GM13977 (cell line): Measurements from ENCODE around the gene KCNN3.

Experiments used
- DNase-seq: peaks from one replicate; pipeline ENCODE4 v3.0.0; 2012; ENCODE audit warnings: low spot score
- in situ Hi-C: fragments of 300-500 bp; cut with MboI; formaldehyde crosslinking; loops from one replicate; pipeline ENCODE4 v1.12.0; 2022; ENCODE audit warnings: low sequenced_read_pairs, low pct_unique_long_range_greater_than_20kb, mixed read lengths, inconsistent platforms; ENCODE audit not compliant: unreplicated experiment
- TF ChIP-seq, protein P1 (sequence below): IDR thresholded peaks from 2 replicates; pipeline ENCODE4 v1.5.1; 2012; ENCODE audit warnings: mild to moderate bottlenecking, control low read depth; ENCODE audit not compliant: insufficient read depth; ENCODE audit errors: extremely low read depth, missing control alignments

Gene KCNN3

DNA sequence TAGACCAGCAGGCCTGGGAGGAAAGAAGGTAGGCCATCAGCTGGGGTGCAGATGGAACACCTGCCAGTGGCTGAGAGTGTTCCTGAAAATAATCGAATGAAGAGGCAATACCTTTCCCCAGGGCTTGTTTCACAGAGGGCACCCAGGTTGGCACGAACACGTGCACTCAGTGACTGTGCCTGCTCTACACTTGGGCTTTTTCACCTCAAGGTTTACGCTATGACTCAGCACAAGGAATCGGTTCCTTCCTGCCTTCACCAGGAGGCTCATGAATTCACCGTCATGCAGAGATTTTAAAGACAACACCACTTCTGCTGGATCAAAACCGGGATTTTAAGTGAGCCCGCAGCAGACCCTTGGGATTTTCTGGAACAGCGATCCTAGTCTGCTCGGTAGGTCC, 143.6 kb downstream of the KCNN3 start:
- in situ Hi-C loops, result no loop called here
- TF ChIP-seq, protein P1, sequence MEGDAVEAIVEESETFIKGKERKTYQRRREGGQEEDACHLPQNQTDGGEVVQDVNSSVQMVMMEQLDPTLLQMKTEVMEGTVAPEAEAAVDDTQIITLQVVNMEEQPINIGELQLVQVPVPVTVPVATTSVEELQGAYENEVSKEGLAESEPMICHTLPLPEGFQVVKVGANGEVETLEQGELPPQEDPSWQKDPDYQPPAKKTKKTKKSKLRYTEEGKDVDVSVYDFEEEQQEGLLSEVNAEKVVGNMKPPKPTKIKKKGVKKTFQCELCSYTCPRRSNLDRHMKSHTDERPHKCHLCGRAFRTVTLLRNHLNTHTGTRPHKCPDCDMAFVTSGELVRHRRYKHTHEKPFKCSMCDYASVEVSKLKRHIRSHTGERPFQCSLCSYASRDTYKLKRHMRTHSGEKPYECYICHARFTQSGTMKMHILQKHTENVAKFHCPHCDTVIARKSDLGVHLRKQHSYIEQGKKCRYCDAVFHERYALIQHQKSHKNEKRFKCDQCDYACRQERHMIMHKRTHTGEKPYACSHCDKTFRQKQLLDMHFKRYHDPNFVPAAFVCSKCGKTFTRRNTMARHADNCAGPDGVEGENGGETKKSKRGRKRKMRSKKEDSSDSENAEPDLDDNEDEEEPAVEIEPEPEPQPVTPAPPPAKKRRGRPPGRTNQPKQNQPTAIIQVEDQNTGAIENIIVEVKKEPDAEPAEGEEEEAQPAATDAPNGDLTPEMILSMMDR, result no peak

DNA sequence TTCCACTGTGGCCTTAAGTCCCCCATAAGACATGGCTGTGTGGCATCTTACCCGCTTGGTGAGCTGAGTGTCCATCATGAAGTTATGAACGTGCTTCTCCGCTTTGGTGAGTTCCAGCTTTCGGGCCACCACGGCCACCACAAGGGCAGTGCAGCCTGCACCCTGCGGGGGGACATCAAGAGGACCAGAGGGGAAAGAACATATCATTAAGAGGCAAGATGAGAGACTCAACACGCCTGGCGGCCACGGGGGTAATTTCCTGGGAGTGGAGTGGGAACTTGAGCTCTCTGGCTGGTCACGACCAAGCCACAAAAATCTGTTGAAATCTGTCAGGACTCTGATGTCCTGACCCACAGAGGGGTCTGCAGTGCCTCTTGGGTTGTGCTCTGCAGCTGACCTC, 144.2 kb downstream of the KCNN3 start:
- DNase-seq, result no peak
- in situ Hi-C loops, result no loop called here
- TF ChIP-seq, protein P1, result no peak

More for the DNA sequence above, 143.6 kb downstream of the KCNN3 start:
- no peak for DNase-seq

DNA sequence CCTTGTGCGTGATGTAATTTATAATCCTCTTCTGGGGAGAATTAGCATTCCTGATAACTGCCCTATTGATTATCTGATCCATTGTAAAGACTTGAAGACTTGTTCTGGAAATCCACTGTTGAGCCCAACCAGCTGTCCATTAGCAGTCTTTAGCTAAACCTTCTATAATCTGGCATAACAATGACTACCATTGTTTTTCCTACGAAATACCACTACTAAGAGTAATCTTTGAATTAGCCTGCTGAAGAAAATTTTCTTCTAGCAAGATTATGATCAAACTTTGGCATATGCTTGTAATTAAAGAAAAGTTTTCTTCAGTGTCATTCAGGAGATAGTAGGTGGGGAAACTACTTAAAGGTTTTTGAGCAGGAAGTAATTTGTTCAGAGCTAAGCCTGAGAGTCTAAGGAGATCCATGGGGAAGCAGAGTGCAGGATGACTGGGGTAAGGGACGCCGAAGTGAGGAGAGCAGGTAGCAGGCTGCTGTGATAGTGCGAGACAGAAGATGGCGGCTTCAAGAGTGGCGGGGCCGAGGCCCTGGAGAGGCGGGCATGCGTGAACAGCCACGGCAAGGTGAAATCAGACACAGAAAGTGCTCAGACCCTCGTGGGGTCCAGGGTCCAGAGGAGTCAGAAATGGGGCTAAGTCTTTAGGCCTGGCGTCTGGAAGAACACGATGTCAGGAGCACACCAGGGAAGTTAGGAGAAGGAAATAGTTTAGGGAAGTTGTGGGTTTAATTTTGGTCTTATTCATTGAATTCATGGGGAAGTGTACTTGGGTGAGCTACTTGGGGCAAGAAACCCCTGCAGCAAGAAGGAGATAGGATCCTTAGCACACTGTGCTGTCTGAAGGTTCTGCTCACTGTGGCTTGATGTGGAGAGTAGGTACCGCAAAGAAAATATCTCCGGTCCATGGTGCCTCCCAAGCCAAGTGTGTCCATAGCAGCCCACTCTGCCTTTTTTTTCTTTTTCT, 149.5 kb downstream of the KCNN3 start:
- in situ Hi-C loops, result no loop called here
- TF ChIP-seq, protein P1, result no peak
- no peak for DNase-seq

DNA sequence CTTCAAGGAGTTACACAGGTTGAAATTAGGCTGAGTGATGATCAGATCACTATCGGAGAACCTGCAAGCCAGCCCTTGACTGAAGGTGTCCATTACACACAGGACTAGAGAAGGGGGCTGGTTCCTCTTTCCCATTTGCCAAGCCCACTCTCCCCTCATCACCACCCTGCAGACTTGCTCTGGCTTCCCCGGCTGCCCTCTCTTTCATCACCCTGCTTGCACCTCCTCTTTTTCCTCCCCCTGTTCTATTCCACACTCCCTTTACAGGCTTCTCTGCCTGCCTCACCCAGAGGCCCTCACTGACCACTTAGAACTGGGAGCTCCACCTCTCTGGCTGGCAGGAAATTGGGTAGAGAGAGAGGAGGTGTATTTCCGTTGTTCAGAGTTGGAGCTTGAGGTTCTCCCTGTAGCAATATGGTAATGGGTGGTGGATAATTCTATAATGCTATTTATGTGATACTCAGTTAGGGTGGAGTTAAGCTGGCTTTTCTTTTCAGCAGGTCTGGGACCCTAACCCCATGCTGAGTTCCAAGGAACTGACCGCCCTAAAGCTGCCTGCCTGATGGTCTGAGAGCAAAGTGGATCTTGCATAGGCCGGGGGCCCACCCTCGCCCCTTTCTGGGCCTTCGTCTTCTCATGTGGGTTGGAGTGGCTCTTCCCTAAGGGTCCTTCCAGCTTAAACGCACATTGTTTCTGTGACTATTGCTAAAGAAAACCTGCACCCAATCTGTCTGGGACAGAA, 150.3 kb downstream of the KCNN3 start:
- no peak for DNase-seq
- TF ChIP-seq, protein P1, result no peak
- in situ Hi-C loops, result no loop called here

DNA sequence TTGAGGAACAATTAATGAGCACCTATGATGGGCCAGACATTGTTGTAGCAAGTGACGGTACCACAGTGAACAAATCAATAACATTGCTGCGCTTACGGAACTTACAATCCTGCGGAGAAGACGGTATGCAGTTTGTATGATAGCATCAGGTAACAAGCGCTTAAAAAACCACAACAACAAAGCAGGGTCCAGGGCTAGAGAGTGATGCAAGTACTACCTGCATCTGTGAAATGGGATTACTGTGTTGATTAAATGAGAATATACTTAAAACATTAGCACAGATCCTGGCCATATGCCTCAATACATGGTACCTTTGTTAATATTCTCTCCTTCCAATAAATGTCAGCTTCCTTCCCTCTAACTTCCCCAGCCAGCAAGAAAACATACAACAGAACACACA, 151.5 kb downstream of the KCNN3 start:
- TF ChIP-seq, protein P1, result no peak
- no peak for DNase-seq
- in situ Hi-C loops, result no loop called here

DNA sequence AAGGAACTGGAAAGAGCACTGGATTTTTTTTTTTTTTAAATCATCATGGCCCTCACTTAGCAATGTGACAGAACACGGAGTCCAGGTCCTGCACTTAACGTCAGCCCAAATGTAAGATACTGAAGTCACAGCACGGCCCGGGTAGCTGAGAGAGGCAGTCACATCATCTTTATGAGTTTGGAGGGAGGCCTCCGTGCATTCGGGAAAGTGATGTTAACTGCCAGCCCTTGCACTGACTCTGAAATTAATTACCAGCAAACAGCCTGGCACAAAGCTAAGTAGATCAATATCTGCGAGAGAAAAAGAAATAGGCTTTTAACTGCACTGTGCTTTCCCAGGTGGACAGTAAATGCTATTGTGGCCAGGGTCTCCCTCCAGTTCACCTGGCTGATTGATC, 152.6 kb downstream of the KCNN3 start:
- in situ Hi-C loops, result no loop called here
- no peak for DNase-seq
- TF ChIP-seq, protein P1, result no peak
